ENCODE measurements around the gene SC5D. TPM values are rescaled to one million over a fixed set of nuclear protein-coding genes. Genes with fewer than 3 reads are reported as not detected.

The SC5D gene
- total RNA-seq, 4 donors from 2014 or later, result 18.5 to 23.7 (median 20.6) TPM

- no peaks in the 10 kb centered on the region for H3K27me3 ChIP-seq
- DNase-seq (ENCODE audit: extremely low spot score), result no peak
- intact Hi-C loops (cut with DNase I), result no loop called here
- peaks cover 4 to 30% (median 28%) of the 10 kb centered on the region in 4 donors for H3K4me1 ChIP-seq
- H3K4me3 ChIP-seq, result no peak overlapping the region
- TF ChIP-seq EP300 (IDR thresholded peaks at IDR 0.05), result no peak
- H3K36me3 ChIP-seq, result no peaks in the 10 kb centered on the region
- 69% methylated on average over 5 of the region's 5 CpGs for WGBS
- no peaks in the 10 kb centered on the region for H3K9me3 ChIP-seq
- H3K27ac ChIP-seq (replicated peaks in 1 of 4), result no peak overlapping the region
Measured at GRCh38 chr11:121347813-121348212, 55.2 kb downstream of the SC5D start.

- WGBS, result 77% methylated on average over 7 of the region's 7 CpGs
- TF ChIP-seq POLR2AphosphoS5 (IDR thresholded peaks at IDR 0.05) (no peak), EP300 (IDR thresholded peaks at IDR 0.05) (no peak), POLR2A (IDR thresholded peaks at IDR 0.05; ENCODE audit: low read depth) (no peak), CTCF (IDR thresholded peaks at IDR 0.05) (no peak)
- no peak overlapping the region for H3K27ac ChIP-seq (replicated peaks in 1 of 4)
Measured at GRCh38 chr11:121348220-121348875, 55.8 kb downstream of the SC5D start.

GRCh38 chr11:121349790-121350189 lies 57.2 kb downstream of the SC5D start:
- WGBS, result 53% methylated on average over 1 of the region's 1 CpG
- Histone ChIP-seq H3K27me3 (no peaks in the 10 kb centered on the region), H3K27ac (replicated peaks in 1 of 4) (no peak overlapping the region), H3K4me3 (no peak overlapping the region), H3K9me3 (no peaks in the 10 kb centered on the region), H3K36me3 (no peaks in the 10 kb centered on the region), H3K4me1 (peaks cover 4 to 32% (median 30%) of the 10 kb centered on the region in 4 donors)
- intact Hi-C loops (cut with DNase I), result no loop called here
- no peak for TF ChIP-seq EP300 (IDR thresholded peaks at IDR 0.05)
- DNase-seq (ENCODE audit: extremely low spot score), result no peak

More at GRCh38 chr11:121348220-121348875, 55.8 kb downstream of the SC5D start:
- intact Hi-C loops (cut with DNase I), result no loop called here
- H3K9me3 ChIP-seq, result no peaks in the 10 kb centered on the region
- H3K36me3 ChIP-seq, result no peaks in the 10 kb centered on the region
- H3K4me1 ChIP-seq, result peaks cover 4 to 32% (median 30%) of the 10 kb centered on the region in 4 donors
- no peak for DNase-seq (ENCODE audit: extremely low spot score)
- H3K4me3 ChIP-seq, result no peak overlapping the region
- no peaks in the 10 kb centered on the region for H3K27me3 ChIP-seq

GRCh38 chr11:121350314-121351082 lies 57.9 kb downstream of the SC5D start:
- TF ChIP-seq POLR2A (IDR thresholded peaks at IDR 0.05; ENCODE audit: low read depth) (no peak), POLR2AphosphoS5 (IDR thresholded peaks at IDR 0.05) (no peak), EP300 (IDR thresholded peaks at IDR 0.05) (no peak), CTCF (IDR thresholded peaks at IDR 0.05) (no peak)
- no peaks in the 10 kb centered on the region for H3K27me3 ChIP-seq
- no peak for DNase-seq (ENCODE audit: extremely low spot score)
- WGBS, result 64% methylated on average over 3 of the region's 3 CpGs
- intact Hi-C loops (cut with DNase I), result no loop called here
- H3K36me3 ChIP-seq, result no peaks in the 10 kb centered on the region
- H3K9me3 ChIP-seq, result no peaks in the 10 kb centered on the region
- H3K4me3 ChIP-seq, result no peak overlapping the region
- H3K27ac ChIP-seq (replicated peaks in 1 of 4), result no peak overlapping the region
- H3K4me1 ChIP-seq, result peaks cover 4 to 32% (median 30%) of the 10 kb centered on the region in 4 donors

- Histone ChIP-seq H3K9me3 (no peaks in the 10 kb centered on the region), H3K27ac (replicated peaks in 1 of 4) (no peak overlapping the region), H3K36me3 (no peaks in the 10 kb centered on the region), H3K27me3 (no peaks in the 10 kb centered on the region), H3K4me3 (no peak overlapping the region), H3K4me1 (peaks cover 4 to 32% (median 30%) of the 10 kb centered on the region in 4 donors)
- TF ChIP-seq POLR2A (IDR thresholded peaks at IDR 0.05; ENCODE audit: low read depth), result no peak
- TF ChIP-seq POLR2AphosphoS5 (IDR thresholded peaks at IDR 0.05), result no peak
- TF ChIP-seq EP300 (IDR thresholded peaks at IDR 0.05), result no peak
- TF ChIP-seq CTCF (IDR thresholded peaks at IDR 0.05), result no peak
- intact Hi-C loops (cut with DNase I), result no loop called here
- WGBS, result 66% methylated on average over 7 of the region's 7 CpGs
- no peak for DNase-seq (ENCODE audit: extremely low spot score)
Measured at GRCh38 chr11:121351083-121351630, 58.6 kb downstream of the SC5D start.

Data from esophagus muscularis mucosa (tissue), 4 donors.